NB4 (cell line): ENCODE data around the gene NTM.

Experiments used
- CTCF ChIP-seq: IDR thresholded peaks from one replicate; pipeline ENCODE4 v1.5.1; 2012; ENCODE audit warnings: low read depth, low read length
- MAX ChIP-seq: IDR thresholded peaks from 2 replicates; pipeline ENCODE4 v1.6.1; 2011; ENCODE audit warnings: low read depth, low read length
- MYC ChIP-seq: IDR thresholded peaks from 2 replicates; pipeline ENCODE4 v1.6.1; 2011; ENCODE audit warnings: low read depth, low read length
- POLR2A ChIP-seq: IDR thresholded peaks from 2 replicates; pipeline ENCODE4 v1.6.1; 2011; ENCODE audit warnings: mild to moderate bottlenecking; ENCODE audit not compliant: insufficient read length; ENCODE audit errors: extremely low read depth

GRCh38 chr11:131626788-131627187 lies 256.4 kb downstream of the NTM start:
- TF ChIP-seq CTCF (no peak), POLR2A (no peak), MYC (no peak), MAX (no peak)
